ENCODE results near the gene SPRYD4.
A peak's percentile ranks its signal among the peaks of the same experiment; 100 is the strongest.

The SPRYD4 gene

DNA sequence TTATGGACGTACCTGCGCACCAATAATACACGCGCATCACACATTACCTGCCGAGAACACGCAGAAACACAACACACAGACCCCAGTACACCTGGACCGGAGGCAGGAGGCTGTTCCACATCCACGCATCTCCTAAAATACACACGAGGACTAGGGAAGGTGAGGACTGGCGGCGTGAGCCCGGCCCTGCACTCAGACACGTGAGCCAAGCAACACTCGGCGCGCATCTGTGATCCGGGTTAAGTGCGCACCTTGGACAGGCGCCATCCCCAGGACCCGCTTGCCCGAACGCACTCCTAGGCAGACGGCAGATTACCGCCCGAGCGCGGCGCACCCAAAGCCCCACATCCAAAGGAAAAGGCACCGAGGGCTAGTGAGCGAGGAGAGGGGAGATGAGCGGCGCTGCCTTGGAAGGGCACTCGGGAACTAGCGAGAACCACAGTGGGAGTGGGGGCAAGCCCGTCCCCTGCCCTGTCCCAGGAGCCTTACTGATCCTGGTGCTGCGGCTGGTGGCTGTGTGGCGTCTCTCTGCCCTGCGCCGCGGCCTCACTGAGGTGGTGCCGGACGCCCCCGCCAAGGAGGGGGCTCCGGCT is 19.2 kb downstream of the SPRYD4 start (continued):
- TF ChIP-seq, protein P1, sequence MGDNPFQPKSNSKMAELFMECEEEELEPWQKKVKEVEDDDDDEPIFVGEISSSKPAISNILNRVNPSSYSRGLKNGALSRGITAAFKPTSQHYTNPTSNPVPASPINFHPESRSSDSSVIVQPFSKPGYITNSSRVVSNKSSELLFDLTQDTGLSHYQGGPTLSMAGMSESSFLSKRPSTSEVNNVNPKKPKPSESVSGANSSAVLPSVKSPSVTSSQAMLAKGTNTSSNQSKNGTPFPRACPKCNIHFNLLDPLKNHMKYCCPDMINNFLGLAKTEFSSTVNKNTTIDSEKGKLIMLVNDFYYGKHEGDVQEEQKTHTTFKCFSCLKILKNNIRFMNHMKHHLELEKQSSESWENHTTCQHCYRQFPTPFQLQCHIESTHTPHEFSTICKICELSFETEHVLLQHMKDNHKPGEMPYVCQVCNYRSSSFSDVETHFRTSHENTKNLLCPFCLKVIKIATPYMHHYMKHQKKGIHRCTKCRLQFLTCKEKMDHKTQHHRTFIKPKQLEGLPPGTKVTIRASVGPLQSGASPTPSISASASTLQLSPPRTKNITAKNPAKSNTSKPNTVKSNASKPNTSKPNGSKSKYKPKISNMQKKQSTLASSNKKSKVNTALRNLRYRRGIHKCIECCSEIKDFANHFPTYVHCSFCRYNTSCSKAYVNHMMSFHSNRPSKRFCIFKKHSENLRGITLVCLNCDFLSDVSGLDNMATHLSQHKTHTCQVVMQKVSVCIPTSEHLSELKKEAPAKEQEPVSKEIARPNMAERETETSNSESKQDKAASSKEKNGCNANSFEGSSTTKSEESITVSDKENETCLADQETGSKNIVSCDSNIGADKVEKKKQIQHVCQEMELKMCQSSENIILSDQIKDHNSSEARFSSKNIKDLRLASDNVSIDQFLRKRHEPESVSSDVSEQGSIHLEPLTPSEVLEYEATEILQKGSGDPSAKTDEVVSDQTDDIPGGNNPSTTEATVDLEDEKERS (tag by site-specific recombination; IDR thresholded peaks at IDR 0.05) = peak; percentile 7; the same call in 1 of the 2 replicates
- TF ChIP-seq REST (tag by site-specific recombination; IDR thresholded peaks at IDR 0.05) (peak; percentile 93), ZNF530 (tag by site-specific recombination; IDR thresholded peaks at IDR 0.05; ENCODE audit: low read depth) (no peak), ZNF223 (tag by site-specific recombination; IDR thresholded peaks at IDR 0.05) (peak; percentile 86), ZNF555 (tag by site-specific recombination; conservative IDR thresholded peaks at IDR 0.05) (no peak), ZFHX2 (tag by site-specific recombination; conservative IDR thresholded peaks at IDR 0.05) (no peak), ZNF791 (tag by site-specific recombination; IDR thresholded peaks at IDR 0.05) (no peak), ZNF2 (tag by site-specific recombination; IDR thresholded peaks at IDR 0.05) (peak; percentile 67; the same call in 1 of the 2 replicates), ZBTB20 (tag by site-specific recombination; IDR thresholded peaks at IDR 0.05) (peak; percentile 82), ZNF645 (tag by site-specific recombination; IDR thresholded peaks at IDR 0.05) (no peak), HOXC10 (CRISPR knock-in tag; IDR thresholded peaks at IDR 0.05) (no peak), ZNF658 (tag by site-specific recombination; IDR thresholded peaks at IDR 0.05) (no peak), SCRT2 (tag by site-specific recombination; IDR thresholded peaks at IDR 0.05) (peak; percentile 57; the same call in 1 of the 2 replicates), MYNN (tag by site-specific recombination; IDR thresholded peaks at IDR 0.05; ENCODE audit: borderline replicate concordance) (0 out of 2 replicates have a peak, but pooled peaks have one; percentile 20), ZNF362 (tag by site-specific recombination; IDR thresholded peaks at IDR 0.05) (no peak), PRDM4 (tag by site-specific recombination; IDR thresholded peaks at IDR 0.05) (no peak; the same call in 1 of the 2 replicates), BCL6B (tag by site-specific recombination; IDR thresholded peaks at IDR 0.05) (no peak)
- TF ChIP-seq, protein P2, sequence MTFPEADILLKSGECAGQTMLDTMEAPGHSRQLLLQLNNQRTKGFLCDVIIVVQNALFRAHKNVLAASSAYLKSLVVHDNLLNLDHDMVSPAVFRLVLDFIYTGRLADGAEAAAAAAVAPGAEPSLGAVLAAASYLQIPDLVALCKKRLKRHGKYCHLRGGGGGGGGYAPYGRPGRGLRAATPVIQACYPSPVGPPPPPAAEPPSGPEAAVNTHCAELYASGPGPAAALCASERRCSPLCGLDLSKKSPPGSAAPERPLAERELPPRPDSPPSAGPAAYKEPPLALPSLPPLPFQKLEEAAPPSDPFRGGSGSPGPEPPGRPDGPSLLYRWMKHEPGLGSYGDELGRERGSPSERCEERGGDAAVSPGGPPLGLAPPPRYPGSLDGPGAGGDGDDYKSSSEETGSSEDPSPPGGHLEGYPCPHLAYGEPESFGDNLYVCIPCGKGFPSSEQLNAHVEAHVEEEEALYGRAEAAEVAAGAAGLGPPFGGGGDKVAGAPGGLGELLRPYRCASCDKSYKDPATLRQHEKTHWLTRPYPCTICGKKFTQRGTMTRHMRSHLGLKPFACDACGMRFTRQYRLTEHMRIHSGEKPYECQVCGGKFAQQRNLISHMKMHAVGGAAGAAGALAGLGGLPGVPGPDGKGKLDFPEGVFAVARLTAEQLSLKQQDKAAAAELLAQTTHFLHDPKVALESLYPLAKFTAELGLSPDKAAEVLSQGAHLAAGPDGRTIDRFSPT (tag by site-specific recombination; IDR thresholded peaks at IDR 0.05) = peak; percentile 60; the same call in 1 of the 2 replicates
- TF ChIP-seq, protein P3, sequence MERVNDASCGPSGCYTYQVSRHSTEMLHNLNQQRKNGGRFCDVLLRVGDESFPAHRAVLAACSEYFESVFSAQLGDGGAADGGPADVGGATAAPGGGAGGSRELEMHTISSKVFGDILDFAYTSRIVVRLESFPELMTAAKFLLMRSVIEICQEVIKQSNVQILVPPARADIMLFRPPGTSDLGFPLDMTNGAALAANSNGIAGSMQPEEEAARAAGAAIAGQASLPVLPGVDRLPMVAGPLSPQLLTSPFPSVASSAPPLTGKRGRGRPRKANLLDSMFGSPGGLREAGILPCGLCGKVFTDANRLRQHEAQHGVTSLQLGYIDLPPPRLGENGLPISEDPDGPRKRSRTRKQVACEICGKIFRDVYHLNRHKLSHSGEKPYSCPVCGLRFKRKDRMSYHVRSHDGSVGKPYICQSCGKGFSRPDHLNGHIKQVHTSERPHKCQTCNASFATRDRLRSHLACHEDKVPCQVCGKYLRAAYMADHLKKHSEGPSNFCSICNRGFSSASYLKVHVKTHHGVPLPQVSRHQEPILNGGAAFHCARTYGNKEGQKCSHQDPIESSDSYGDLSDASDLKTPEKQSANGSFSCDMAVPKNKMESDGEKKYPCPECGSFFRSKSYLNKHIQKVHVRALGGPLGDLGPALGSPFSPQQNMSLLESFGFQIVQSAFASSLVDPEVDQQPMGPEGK (tag by site-specific recombination; IDR thresholded peaks at IDR 0.05) = peak; percentile 95

All from HEK293 (cell line).